22Rv1 (cell line): ENCODE measurements around the gene ZNF492.

Source experiments
- ZFX ChIP-seq: fragments of 450-650 bp; IDR thresholded peaks from 2 replicates; pipeline ENCODE4 v1.6.1; 2017; ENCODE audit warnings: antibody characterized with exemption, borderline replicate concordance
- TF ChIP-seq, protein P1 (sequence below): fragments of 450-650 bp; IDR thresholded peaks from 2 replicates; pipeline ENCODE4 v1.5.1; 2017; ENCODE audit warnings: mild to moderate bottlenecking

DNA sequence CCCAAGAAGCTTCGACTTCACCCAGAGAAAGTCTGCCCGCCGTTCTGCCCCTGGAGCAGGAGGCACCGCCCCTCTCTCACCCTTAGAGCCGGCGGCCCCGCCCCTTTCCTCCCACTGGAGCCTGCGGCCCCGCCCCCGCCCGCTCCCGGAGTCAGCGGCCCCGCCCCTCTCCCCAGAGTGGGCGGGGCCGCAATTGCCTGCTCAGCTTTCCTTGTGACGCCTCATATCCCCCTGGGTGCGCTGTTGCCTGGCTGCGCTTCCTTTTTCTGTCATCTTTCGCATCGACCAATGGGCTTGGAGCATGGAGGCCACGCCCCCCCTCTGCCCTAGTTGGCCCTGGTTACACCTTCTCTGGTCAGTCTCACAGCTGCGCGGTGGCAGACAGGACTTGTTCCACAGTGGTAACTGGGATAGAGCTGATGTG lies 38.2 kb upstream of the ZNF492 start:
- TF ChIP-seq, protein P1, sequence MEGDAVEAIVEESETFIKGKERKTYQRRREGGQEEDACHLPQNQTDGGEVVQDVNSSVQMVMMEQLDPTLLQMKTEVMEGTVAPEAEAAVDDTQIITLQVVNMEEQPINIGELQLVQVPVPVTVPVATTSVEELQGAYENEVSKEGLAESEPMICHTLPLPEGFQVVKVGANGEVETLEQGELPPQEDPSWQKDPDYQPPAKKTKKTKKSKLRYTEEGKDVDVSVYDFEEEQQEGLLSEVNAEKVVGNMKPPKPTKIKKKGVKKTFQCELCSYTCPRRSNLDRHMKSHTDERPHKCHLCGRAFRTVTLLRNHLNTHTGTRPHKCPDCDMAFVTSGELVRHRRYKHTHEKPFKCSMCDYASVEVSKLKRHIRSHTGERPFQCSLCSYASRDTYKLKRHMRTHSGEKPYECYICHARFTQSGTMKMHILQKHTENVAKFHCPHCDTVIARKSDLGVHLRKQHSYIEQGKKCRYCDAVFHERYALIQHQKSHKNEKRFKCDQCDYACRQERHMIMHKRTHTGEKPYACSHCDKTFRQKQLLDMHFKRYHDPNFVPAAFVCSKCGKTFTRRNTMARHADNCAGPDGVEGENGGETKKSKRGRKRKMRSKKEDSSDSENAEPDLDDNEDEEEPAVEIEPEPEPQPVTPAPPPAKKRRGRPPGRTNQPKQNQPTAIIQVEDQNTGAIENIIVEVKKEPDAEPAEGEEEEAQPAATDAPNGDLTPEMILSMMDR: no peak
- TF ChIP-seq ZFX: no peak
